Body of pancreas (tissue), 4 donors: ENCODE measurements around the gene TFAP2C. TPM values are rescaled to one million over a fixed set of nuclear protein-coding genes. Genes with fewer than 3 reads are reported as not detected.

Experiments
- ATAC-seq: fragments of 150-250 bp; one replicate; pipeline ENCODE4 v1.9.1; 2016
- DNase-seq, 4 donors: peaks; one replicate each; pipeline ENCODE4 v3.0.0-alpha.2; 2019
- H3K27ac ChIP-seq, 4 donors: fragments of 200-600 bp; sonication (generic); 1 replicate in 3 of 4; 2 replicates in 1 of 4; pipeline versions ENCODE4 v1.5.1 to v1.6.1; 2016 to 2019; ENCODE audit warnings: mild to moderate bottlenecking in 1 of 4, mixed read lengths in 1 of 4, moderate library complexity in 1 of 4
- H3K27me3 ChIP-seq, 2 donors: fragments of 200-600 bp; sonication (generic); one replicate each; pipeline ENCODE4 v1.6.0; 2016; ENCODE audit warnings: mild to moderate bottlenecking in 1 of 2
- H3K36me3 ChIP-seq, 2 donors: fragments of 200-600 bp; sonication (generic); replicated peaks in 1 of 2; 2 replicates each; pipeline ENCODE4 v1.5.1; 2016; ENCODE audit warnings: low read depth in 2 of 2; ENCODE audit not compliant: insufficient read depth in 1 of 2
- H3K4me1 ChIP-seq: fragments of 200-600 bp; sonication (generic); one replicate; pipeline ENCODE4 v1.6.0; 2016
- H3K4me3 ChIP-seq, 2 donors: fragments of 200-600 bp; sonication (generic); 1 replicate in 1 of 2; 2 replicates in 1 of 2; pipeline ENCODE4 v1.5.1; 2016 to 2019
- H3K9me3 ChIP-seq, 3 donors: fragments of 200-600 bp; sonication (generic); 1 replicate in 2 of 3; 2 replicates in 1 of 3; pipeline ENCODE4 v1.5.1; 2016
- POLR2A ChIP-seq, 3 donors: fragments of 450-650 bp; IDR thresholded peaks; one replicate each; pipeline ENCODE4 v1.6.1; 2016; ENCODE audit warnings: antibody characterized with exemption in 3 of 3, mild to moderate bottlenecking in 2 of 3
- WGBS, 2 donors: methylation state at CpG; one replicate each; pipeline ENCODE4 v1.1.5; 2017; 5-methylcytosine and 5-hydroxymethylcytosine counted together
- intact Hi-C: fragments of 100-400 bp; cut with DNase I; formaldehyde crosslinking; loops from one replicate; pipeline ENCODE4 v1.15.1; 2023
- total RNA-seq, 2 donors: library from RNA; depleted of rRNA; stranded (reverse); fragments of >200 nt; gene quantifications; one replicate each; pipeline ENCODE4 v1.1.0, GENCODE V29; 2016
- TF ChIP-seq, protein P1 (sequence below), 7 experiments: fragments of 450-650 bp in 4 of 7; fragments of 200-600 bp in 3 of 7; sonication (generic) in 3 of 7; IDR thresholded peaks; one replicate each; pipeline ENCODE4 v1.5.1; 2016 to 2019; ENCODE audit warnings: antibody characterized with exemption in 7 of 7

Gene TFAP2C
- total RNA-seq, 2 donors from 2014 or later: 0.52 to 2.3 TPM

DNA sequence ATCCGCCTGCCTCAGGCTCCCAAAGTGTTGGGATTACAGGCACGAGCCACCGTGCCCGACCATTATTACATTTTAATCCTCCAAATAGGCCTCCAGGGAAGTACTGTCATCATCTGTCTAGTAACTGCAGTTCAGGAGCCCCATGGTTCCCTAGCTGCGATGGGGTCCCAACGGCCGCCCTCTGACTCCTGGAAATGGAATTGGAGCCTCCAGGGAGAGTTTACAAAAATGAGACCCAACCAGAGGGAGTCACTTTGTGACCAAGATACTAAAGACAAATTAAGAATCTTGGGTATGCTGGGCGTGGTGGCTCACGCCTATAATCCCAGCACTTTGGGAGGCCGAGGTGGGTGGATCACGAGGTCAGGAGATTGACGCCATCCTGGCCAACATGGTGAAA lies 36.7 kb downstream of the TFAP2C start:
- H3K36me3 ChIP-seq: no peaks in the 10 kb centered on the region
- ATAC-seq (no peak), DNase-seq (no peak)
- WGBS, 2 donors: 79 to 81% methylated on average over 7 to 12 of the region's 12 CpGs
- no peaks in the 10 kb centered on the region for H3K9me3 ChIP-seq
- TF ChIP-seq, protein P1, sequence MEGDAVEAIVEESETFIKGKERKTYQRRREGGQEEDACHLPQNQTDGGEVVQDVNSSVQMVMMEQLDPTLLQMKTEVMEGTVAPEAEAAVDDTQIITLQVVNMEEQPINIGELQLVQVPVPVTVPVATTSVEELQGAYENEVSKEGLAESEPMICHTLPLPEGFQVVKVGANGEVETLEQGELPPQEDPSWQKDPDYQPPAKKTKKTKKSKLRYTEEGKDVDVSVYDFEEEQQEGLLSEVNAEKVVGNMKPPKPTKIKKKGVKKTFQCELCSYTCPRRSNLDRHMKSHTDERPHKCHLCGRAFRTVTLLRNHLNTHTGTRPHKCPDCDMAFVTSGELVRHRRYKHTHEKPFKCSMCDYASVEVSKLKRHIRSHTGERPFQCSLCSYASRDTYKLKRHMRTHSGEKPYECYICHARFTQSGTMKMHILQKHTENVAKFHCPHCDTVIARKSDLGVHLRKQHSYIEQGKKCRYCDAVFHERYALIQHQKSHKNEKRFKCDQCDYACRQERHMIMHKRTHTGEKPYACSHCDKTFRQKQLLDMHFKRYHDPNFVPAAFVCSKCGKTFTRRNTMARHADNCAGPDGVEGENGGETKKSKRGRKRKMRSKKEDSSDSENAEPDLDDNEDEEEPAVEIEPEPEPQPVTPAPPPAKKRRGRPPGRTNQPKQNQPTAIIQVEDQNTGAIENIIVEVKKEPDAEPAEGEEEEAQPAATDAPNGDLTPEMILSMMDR (IDR thresholded peaks at IDR 0.05): no peak
- no peak for TF ChIP-seq POLR2A (IDR thresholded peaks at IDR 0.05)
- intact Hi-C loops: no loop called here
- H3K27me3 ChIP-seq: no peaks in the 10 kb centered on the region
- no peak overlapping the region for H3K4me3 ChIP-seq
- peaks cover 4% of the 10 kb centered on the region for H3K4me1 ChIP-seq
- no peak overlapping the region for H3K27ac ChIP-seq

DNA sequence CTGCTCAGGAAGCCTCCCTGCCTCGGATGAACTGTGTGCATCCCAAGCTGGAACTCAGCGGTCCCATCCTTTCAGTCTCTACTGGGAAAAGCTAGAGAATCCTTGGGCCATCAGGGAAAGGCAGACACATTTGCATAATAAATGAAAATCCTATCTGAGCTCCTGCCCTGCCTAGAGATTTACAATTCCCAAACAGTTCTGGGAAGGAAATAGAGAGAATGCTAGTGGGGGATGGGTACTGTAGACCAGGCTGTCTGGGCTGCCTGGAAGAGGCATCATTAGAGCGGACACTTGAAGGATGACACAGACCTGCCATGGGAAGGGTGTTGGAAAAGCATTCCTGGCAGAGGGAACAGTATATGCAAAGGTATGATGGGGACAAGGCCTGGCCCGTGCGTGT lies 44.3 kb downstream of the TFAP2C start:
- Histone ChIP-seq H3K4me3 (no peak overlapping the region), H3K27ac (no peak overlapping the region), H3K27me3 (no peaks in the 10 kb centered on the region), H3K4me1 (no peaks in the 10 kb centered on the region), H3K36me3 (no peaks in the 10 kb centered on the region), H3K9me3 (no peaks in the 10 kb centered on the region)
- 70 to 86% methylated on average over 5 of the region's 5 CpGs for WGBS, 2 donors
- TF ChIP-seq, protein P1 (IDR thresholded peaks at IDR 0.05): no peak
- no peak for TF ChIP-seq POLR2A (IDR thresholded peaks at IDR 0.05)
- ATAC-seq (no peak), DNase-seq (no peak)
- intact Hi-C loops: no loop called here

GRCh38 chr20:56676001-56676400 lies 46.9 kb downstream of the TFAP2C start:
- WGBS, 2 donors: 72 to 77% methylated on average over 11 to 12 of the region's 12 CpGs
- ATAC-seq: no peak
- TF ChIP-seq POLR2A (IDR thresholded peaks at IDR 0.05): no peak
- TF ChIP-seq, protein P1 (IDR thresholded peaks at IDR 0.05): no peak
- H3K36me3 ChIP-seq: no peaks in the 10 kb centered on the region
- H3K9me3 ChIP-seq: no peaks in the 10 kb centered on the region
- H3K4me1 ChIP-seq: no peaks in the 10 kb centered on the region
- no peaks in the 10 kb centered on the region for H3K27me3 ChIP-seq
- DNase-seq: no peak
- H3K27ac ChIP-seq: no peak overlapping the region
- no peak overlapping the region for H3K4me3 ChIP-seq
- intact Hi-C loops: no loop called here

GRCh38 chr20:56676679-56677078 lies 47.6 kb downstream of the TFAP2C start:
- ATAC-seq (no peak), DNase-seq (no peak)
- Histone ChIP-seq H3K4me3 (no peak overlapping the region), H3K36me3 (no peaks in the 10 kb centered on the region), H3K9me3 (no peaks in the 10 kb centered on the region), H3K27me3 (no peaks in the 10 kb centered on the region), H3K27ac (no peak overlapping the region), H3K4me1 (no peaks in the 10 kb centered on the region)
- intact Hi-C loops: no loop called here
- TF ChIP-seq, protein P1 (IDR thresholded peaks at IDR 0.05): no peak
- TF ChIP-seq POLR2A (IDR thresholded peaks at IDR 0.05): no peak
- WGBS, 2 donors: 36 to 37% methylated on average over 6 to 9 of the region's 10 CpGs

DNA sequence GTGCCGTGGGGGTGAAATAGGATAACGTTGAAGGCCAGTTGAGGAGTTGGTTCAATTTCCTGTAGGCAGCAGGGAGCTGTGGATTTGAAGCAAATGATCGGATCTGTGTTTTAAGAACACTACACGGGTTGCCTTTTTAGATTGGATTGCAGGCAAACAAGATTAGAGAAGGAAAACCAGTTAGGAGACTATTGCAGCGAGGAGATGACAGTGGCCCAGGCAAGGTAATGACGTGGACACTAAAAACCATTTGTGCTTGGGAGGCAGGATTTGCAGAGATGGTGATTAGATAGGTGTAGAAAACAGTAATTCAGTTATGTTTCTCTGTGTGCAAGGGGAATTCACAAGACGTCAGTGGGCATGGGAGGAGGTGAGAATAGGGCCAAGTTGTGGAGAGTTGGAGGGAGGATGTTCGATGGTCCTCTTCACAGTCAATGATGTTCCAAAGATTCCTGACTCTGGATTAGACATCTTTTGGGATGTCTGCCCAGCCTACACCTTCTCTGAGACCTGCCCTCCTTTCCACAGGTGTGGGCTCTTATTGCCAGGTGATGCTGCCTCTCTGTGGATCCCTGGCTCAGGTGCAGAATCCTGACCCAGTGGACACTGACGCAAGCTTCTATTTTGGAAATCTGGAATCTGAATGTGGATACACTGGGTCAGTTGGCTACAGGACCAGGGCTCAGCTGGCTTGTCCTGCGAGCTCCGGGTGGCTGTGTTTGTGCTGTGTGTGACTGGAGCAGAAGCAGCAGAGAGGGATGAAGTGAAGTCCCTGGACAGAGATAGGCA lies 54.2 kb downstream of the TFAP2C start:
- Histone ChIP-seq H3K9me3 (no peaks in the 10 kb centered on the region), H3K36me3 (no peaks in the 10 kb centered on the region), H3K27ac (no peak overlapping the region), H3K4me3 (no peak overlapping the region), H3K27me3 (no peaks in the 10 kb centered on the region), H3K4me1 (no peaks in the 10 kb centered on the region)
- WGBS, 2 donors: 32 to 43% methylated on average over 11 of the region's 11 CpGs
- TF ChIP-seq, protein P1 (IDR thresholded peaks at IDR 0.05): no peak
- TF ChIP-seq POLR2A (IDR thresholded peaks at IDR 0.05): no peak
- intact Hi-C loops: no loop called here
- ATAC-seq (no peak), DNase-seq (no peak)
